Activated CD8-positive, alpha-beta memory T cell treated with anti-CD3 and anti-CD28 coated beads, Interleukin-2, amount 50 U/mL, for 4 hours (primary cell): ENCODE data around the gene COL4A1.

Source experiments
- DNase-seq: peaks from one replicate; pipeline ENCODE4 v3.0.0-alpha.2; 2020

The COL4A1 gene

GRCh38 chr13:110306960-110307766, at the start of gene COL4A1, which contains the start of gene COL4A2:
Gene COL4A1, minus strand, starts transcription at chr13:110307157. Its CDS starts 130 bp downstream, at chr13:110307027.
Gene COL4A2, plus strand, starts transcription at chr13:110307284. Its CDS starts 620 bp downstream, at chr13:110307904.
- DNase-seq: no peak

DNA sequence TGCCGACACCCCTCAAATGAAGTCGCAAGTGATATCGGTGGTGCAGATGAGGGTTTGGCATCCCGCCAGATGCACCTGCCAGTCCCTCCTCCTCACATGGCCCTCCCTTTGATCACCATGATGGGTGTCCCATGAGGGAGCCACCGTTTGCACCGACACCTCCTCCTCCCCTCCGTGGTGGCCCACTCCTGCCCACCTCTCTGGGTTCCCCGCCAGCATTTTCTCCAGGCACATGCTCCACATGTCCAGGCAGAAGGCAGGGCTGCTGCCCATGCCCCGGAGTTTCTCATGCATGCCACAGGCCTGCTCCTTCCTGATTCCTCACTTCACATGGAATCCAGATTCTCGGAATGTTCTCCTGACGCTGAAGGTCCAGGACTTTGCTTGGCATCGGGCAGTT, 49.4 kb upstream of the COL4A1 start:
- no peak for DNase-seq

DNA sequence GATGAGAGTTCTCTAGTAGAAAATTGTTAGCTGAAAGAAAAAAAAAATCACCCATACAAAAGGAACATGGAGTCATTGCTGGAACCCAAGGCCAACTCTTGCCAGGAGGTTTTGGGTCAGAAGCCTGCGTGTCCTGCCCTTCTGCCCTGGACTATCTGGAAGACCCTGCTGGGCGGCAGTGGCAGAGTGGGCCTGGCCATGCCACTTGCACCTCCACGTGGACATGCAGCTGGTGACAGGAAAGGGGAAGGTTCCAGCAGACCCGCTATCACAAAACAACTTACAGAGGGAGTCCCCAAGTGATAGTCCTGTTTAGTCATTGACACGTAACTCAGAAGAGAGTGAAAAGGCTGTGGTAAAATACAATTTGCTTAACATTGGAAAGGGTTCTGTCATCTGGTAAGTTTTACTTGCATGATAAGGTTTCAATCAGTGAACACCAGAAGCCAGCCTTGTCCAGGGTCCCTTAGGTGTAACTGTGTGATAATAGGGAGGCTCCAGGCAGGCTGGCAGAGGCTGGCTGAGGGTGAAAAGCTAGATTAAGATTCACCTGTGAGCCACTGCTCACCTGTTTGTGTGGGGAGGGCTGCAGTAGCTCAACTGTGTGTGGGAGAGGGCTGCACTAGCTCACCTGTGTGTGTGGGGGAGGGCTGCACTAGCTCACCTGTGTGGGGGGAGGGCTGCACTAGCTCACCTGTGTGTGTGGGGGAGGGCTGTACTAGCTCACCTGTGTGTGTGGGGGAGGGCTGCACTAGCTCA, 47.9 kb upstream of the COL4A1 start:
- DNase-seq: no peak

DNA sequence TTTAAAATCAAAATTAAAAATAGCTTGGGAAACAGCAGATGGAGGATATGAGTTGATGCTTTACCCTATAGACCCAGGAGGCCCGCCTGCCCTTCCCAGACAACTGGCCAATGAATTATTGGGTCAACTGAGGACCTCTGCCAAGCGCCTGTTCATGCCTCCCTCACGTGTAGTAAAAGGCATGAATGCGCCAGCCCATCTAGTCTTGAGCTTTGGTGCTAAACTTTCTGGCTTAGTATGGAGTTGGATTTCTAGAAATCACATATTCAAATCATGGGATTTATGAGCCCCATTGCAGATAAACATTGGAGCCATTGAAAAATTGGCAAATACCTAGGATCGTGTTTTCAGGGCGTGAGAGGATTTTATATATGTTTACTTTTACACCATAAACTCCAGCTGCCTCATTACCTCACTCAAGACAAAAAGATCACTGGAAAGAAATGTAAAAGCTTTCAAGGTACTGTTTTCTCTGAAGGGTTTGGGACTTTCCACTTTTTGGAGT, 47.2 kb upstream of the COL4A1 start:
- no peak for DNase-seq

GRCh38 chr13:110353339-110353977, 46.5 kb upstream of the COL4A1 start:
- no peak for DNase-seq

- DNase-seq: no peak
These were observed 45.8 kb upstream of the COL4A1 start for GRCh38 chr13:110352735-110353134.

DNA sequence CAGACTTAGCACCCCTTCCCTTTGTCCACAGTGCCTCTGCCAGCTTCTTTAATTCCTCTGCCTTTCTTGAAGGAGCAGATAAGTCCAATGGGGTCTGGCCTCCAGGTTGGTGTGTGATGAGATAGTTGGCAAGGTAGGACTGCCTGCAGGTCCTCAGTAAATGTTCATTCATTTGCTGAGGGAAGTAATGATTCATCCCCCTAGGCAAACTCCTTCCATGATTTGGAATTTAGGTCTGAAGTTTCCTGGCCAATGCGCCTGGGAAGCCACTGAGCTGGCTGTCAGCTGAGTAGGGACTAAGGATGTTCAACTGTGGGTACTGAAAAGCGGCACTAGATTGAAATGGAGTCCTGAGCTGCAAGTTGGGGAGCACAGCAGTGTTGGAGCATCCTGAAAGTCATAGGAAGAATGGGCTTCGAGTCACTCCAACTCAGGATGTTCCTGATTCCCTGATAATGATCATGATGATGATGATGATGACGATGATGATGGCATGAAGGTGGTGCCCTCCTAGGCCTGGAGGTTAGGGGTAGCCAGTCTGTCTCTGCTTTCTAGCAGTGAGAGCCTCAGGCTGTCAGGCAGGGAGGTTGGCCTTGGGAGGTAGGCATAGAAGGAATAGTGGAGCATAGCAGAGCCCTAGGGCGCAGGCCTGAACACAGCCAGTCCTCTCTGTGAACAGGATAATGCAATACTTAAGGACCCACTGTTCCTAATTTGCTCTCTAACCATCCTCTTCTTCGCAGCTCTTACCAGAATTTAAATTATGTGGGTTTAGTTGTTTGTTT, 44.9 kb upstream of the COL4A1 start:
- no peak for DNase-seq

DNA sequence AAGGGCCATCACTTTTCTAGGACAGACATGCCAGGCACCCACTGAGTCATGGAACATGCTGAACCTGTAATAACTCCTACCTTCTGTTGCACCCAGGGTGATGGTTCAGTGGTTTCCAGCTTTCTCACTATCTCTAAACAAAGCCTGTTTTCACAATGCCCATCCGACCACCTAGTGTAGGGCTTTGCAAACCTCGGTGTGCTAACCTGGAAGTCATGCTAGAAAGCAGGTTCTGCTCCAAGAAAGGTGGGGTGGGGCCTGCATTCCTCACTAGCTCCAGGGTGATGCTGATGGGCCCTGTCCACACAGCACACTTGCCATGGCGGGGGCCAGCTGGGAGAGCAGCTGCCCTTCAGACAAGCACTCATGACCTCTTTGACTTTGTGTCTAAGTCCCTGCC, 43.6 kb upstream of the COL4A1 start:
- DNase-seq: no peak

DNA sequence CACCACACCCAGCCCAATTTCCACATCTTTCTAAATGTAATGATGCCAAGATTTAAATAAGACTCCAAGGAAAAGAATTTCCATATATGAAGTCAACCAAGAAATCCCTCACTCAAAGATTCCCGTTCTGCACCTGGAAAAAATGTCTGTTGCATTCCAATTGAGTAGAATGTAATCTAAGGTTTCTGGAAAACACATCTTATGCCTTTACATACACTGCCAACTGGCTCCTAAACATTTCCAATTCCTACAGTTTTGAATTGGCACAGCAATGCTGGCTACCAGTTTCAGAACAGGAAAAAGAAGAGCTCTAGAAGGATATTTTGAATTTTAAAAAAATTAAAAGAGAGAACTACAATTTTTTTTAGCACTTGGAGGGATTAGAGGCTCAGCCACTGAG, 43.1 kb upstream of the COL4A1 start:
- no peak for DNase-seq

GRCh38 chr13:110349239-110349638, 42.3 kb upstream of the COL4A1 start:
- DNase-seq: no peak

- DNase-seq: no peak
These were observed 41.5 kb upstream of the COL4A1 start for GRCh38 chr13:110348309-110349105.

- no peak for DNase-seq
These were observed 40.8 kb upstream of the COL4A1 start for GRCh38 chr13:110347535-110348308.

DNA sequence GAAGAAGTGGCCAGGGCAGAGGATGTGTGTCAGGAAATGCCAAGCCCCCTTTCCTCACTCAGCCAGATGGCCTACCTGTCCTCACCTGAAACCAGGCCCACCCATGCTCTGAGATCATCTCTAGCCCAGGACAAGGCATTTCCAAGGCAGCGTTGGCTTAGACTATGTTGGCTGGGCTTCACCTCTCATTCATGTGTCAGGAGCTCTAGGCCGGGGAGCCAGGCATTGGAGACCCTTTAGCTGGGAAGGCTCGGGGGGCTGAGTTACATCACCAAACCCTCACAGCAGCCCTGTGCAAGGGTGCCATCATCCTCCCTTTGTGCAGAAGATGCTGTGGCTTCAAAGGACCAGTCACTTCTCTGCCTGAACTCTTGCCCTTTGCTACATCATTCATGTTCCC, 40.1 kb upstream of the COL4A1 start:
- DNase-seq: no peak

GRCh38 chr13:110346661-110347067, 39.7 kb upstream of the COL4A1 start:
- no peak for DNase-seq

- DNase-seq: no peak
These were observed 38.7 kb upstream of the COL4A1 start for GRCh38 chr13:110345701-110346100.

GRCh38 chr13:110345266-110345665, 38.3 kb upstream of the COL4A1 start:
- DNase-seq: no peak

DNA sequence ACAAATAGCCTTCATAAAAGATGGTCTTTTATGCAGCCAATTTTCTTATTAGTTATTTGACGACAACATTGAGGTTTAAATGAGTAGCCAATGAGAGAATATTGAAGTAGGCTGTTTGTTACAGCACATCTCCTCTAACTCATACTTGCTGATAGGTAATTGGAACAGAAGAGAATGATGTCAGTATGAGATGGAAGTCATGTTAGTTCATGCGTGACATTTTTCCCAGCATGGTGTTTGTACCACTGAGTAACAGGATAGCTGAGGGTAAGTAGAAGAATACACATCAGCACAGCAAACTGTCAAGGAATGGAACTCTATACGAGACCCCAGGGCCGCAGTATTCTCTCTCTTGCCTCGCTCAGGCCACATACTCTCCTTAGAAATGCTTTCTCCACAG, 37.4 kb upstream of the COL4A1 start:
- DNase-seq: no peak

DNA sequence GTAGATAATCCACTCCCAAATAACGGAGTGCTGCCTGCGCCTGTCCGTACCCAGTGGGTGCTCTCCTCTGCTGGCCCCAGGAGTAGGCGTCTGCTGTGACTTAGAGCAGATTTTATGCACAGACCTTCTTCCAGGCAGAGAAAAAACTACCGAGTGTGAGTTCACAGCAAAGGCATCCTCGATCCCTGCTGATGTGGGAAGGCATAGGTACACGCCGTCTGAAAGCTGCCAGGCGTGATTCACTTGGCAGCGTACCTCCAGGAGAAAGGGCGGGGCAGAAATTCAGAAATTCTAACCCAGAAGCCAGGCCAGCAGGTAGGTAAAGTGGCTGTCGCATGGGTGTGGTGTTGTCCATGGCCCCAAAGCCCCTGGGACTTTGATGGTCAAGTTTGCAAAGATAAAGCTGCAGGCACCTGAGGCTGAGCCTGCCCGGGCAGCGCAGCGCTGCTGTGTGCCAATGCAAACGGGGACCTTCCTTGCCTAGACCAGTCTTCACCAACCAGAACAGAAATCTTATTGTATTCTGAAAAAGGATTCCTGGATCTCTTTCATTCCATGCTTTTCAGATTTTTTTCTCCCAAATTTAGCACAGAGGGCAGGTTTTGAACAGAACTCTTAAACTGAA, 36.4 kb upstream of the COL4A1 start:
- DNase-seq: no peak

GRCh38 chr13:110342474-110342873, 35.5 kb upstream of the COL4A1 start:
- DNase-seq: no peak

DNA sequence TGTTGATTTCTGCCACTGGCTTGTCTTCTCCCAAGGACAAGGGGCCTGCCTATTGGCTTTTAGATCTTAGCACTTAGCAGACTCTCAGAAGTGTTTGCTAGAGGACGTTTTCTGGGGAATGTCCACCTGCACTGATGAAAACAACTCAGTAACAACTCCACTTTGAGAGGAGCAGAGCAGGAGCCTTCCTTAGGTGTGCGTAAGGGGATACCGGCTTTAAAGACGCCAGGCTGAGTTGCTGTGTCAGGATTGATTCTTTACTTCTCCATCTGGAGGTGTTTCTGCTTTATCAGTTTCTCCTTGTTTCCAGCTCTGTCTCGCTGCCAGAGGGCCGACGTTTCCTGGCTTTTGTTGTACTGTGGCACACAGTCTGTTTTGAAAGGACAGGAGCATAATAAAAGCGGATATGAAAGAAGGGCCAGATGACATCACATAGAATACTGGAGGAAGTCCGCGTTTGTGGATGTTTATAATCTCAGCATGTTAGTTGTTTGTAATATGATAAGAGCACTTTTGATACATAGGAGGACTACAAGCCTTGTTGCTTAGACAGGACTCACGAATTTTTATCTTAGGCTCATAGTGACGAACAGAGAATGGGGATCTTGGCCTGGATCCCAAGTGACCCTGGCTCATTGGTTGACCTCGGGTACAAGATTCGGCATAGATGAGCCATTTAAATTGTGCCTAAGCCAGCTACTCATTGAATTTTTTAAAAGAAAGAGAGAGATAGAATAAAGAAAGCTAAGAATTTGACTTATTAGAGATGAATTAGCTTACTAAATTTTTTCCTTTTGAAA, 34.7 kb upstream of the COL4A1 start:
- no peak for DNase-seq
